Superior temporal gyrus (tissue), 1 donor: Measurements from ENCODE around the gene SHOC1.
"Not testable (repeated sequence)": the region's sequence is repeated elsewhere in the genome, so short reads cannot be mapped to it uniquely, and the experiment has no call there.

Experiments
- DNase-seq: peaks from one replicate; pipeline ENCODE4 v3.0.0-alpha.2; 2016; ENCODE audit errors: extremely low spot score

SHOC1 gene

GRCh38 chr9:111805262-111805661 is 10.5 kb upstream of the SHOC1 start:
- DNase-seq: no peak

GRCh38 chr9:111804636-111805035 is 9.9 kb upstream of the SHOC1 start:
- DNase-seq: no peak

- DNase-seq: no peak
These were observed 9.2 kb upstream of the SHOC1 start for GRCh38 chr9:111803924-111804323.

DNA sequence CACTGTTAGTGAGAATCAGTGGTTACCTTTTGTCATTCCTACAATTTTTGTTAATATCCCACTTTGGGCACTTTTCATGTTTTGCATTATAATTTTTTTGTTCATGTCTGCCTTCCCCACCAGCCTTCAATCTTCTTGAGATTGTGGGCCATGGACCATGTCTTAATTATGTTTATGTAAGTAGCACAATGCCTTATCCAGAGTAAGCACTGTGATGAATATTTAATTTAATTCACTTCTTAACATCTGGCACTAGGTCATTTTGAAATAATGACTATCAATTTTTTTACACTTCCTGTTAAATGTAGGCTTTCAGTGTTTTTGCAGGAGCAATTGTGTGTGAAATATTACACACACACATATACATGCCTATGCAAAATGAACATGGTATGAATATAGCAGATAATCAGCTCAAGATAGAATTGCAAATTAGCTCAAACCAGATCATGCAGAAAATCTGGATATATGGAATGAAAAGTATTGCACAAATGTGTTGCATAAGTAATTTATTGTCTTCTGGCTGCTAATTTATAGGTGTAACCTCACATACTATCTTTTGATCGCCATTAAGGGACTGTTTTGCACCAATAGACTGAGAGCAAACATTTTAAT is 5.3 kb upstream of the SHOC1 start:
- no peak for DNase-seq

- no peak for DNase-seq
These were observed 4.8 kb upstream of the SHOC1 start for GRCh38 chr9:111799506-111799905.

DNA sequence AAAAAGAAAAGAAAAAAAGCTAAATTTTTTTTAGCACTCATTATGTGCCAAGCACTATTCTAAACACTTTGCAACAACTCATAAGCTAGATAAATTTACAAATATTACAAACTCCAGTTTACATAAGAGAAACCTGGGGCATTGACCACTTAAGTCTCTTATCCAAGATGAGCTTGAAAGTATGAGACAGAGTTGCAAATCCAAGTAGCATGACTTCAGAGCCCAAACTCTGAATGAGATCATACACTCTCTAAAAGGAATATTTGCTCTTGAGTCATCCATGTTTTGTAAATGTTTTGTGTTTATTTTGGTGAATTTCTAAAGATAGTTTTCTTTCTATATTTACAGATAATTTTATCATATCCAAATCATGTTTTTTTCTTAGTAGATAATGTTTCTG is 4.0 kb upstream of the SHOC1 start:
- DNase-seq: no peak

DNA sequence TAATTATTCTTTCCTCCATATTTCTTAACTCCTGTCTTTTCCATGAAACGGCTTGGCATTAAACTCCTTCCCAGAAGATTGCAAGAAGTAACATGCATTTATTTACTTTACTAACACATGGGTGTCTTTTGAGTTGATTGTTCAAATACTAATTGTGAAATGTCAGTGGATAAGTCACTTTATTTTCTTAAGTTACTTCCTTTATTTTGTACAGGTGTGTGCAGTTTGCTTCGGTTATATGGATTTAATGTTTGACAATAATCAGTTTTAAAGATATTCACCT is 761 bp upstream of the SHOC1 start:
- DNase-seq: no peak

- DNase-seq: not testable (repeated sequence)
These were observed 2.9 kb downstream of the SHOC1 start for GRCh38 chr9:111791821-111792220.

- DNase-seq: no peak
These were observed 4.9 kb downstream of the SHOC1 start for GRCh38 chr9:111789881-111790280.

- DNase-seq: no peak
These were observed 10.9 kb downstream of the SHOC1 start for GRCh38 chr9:111783857-111784256.

GRCh38 chr9:111783424-111783823 is 11.3 kb downstream of the SHOC1 start:
- DNase-seq: no peak

DNA sequence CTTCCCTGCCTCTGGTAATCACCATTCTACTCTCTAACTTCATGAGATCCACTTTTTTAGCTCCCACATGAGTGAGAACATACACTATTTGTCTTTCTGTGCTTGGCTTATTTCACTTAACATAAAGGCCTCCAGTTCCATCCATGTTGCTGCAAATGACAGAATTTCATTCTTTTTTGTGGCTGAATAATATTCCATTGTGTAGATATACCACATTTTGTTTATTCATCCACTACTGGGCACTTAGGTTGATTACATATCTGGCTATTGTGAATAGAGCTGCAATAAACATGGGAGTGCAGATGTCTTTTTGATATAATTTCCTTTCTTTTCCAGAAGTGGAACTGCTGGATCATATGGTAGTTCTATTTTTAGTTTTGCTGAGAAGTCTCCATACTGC is 28.7 kb downstream of the SHOC1 start:
- no peak for DNase-seq

GRCh38 chr9:111762556-111762955 is 32.2 kb downstream of the SHOC1 start:
- no peak for DNase-seq

DNA sequence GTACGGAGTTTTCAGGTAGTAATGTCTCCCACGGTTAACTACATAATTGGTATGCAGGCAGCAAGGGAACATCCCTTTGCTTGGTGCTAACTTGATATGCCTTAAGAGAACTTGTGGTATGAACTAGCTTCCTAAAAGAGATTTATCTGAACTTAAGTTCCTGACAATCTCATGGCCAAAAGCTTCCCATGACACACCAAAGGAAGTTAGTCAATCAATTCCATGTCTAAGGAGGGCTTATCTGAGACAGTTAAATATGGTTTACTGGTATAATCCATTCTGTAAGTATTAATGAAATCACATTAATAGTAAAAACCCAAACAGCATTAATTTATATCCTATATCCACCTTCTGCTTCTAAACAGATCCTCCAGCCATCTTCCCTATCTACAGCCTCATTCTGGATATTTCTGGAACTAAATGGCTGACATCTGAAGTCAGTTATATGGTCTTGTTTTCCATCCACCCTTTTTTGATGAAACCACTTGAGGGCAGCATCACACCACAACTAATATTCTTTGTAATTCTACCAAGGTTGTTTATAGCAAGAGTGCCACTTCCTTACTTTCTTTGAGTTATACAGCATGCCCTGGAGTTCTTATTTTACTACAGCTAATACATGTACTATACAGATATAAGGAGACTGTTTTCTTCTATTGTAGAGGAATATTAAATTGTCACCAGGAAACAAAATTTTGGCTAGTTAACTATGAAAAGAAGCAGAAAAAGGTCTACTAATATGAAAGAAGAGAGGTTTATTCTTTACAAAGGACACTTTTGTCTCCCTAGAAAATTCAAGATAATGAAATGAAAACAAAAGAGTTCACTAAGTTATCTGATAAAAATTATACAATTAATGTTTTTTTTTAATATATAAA is 34.7 kb downstream of the SHOC1 start:
- DNase-seq: peak; percentile 90

GRCh38 chr9:111754800-111755199 is 39.9 kb downstream of the SHOC1 start:
- DNase-seq: no peak

DNA sequence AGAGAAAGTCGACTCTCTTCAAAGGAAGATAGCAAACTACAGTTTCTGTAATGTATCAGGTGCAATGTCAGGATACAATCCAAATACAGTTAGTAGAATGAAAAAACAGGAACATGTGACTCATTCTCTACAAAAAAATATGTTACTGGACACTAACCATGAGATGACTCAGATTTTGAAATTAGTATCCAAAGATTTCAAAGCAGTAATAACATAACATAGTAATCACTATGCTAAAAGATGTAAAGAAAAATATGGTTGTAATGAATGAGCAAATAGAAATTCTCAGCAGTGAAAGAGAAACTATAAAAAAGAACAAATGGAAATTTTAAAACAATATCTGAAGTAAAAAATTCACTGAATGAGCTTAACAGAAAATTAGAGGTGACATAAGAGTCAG is 42.3 kb downstream of the SHOC1 start:
- DNase-seq: no peak
